Measurements from ENCODE around the gene LINGO1.

LINGO1 gene, protein sequence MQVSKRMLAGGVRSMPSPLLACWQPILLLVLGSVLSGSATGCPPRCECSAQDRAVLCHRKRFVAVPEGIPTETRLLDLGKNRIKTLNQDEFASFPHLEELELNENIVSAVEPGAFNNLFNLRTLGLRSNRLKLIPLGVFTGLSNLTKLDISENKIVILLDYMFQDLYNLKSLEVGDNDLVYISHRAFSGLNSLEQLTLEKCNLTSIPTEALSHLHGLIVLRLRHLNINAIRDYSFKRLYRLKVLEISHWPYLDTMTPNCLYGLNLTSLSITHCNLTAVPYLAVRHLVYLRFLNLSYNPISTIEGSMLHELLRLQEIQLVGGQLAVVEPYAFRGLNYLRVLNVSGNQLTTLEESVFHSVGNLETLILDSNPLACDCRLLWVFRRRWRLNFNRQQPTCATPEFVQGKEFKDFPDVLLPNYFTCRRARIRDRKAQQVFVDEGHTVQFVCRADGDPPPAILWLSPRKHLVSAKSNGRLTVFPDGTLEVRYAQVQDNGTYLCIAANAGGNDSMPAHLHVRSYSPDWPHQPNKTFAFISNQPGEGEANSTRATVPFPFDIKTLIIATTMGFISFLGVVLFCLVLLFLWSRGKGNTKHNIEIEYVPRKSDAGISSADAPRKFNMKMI

DNA sequence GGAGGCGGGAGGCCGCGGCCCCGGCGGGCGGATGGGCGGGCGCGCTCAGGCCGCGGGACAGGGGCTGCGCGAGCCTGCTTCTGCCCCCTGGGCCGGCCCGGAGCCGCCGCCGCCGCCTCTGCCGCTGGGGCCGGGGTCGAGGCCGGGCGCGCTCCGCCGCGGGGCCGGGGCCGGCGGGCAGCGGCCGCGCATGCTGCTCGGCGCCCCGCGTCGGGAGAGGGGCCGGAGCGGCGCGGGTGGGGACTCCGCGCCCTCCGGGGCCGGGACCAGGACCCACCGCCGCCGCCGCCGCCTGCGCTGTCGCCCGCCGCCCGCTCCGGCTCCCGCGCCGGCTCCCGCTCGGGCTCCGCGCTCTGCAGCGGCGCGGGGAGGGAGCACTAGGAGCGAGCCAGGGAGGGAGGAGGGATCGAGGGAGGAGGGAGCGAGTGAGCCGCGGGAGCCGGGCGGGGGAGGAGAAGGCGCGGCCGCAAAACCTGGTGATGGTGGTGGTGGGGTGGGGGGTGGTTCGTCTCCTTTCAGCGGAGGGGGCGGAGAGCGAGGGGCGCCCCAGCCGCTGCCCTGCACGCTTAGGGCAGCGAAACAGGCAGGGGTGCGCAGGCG, at the start of gene LINGO1:
Gene LINGO1, minus strand, starts transcription at position 379 of the 600 bp plus-strand sequence. CDS start 597 bp downstream, outside the sequence.
- no peak for DNase-seq

GRCh38 chr15:77681362-77681761, 48.6 kb upstream of the LINGO1 start:
- DNase-seq: no peak

DNA sequence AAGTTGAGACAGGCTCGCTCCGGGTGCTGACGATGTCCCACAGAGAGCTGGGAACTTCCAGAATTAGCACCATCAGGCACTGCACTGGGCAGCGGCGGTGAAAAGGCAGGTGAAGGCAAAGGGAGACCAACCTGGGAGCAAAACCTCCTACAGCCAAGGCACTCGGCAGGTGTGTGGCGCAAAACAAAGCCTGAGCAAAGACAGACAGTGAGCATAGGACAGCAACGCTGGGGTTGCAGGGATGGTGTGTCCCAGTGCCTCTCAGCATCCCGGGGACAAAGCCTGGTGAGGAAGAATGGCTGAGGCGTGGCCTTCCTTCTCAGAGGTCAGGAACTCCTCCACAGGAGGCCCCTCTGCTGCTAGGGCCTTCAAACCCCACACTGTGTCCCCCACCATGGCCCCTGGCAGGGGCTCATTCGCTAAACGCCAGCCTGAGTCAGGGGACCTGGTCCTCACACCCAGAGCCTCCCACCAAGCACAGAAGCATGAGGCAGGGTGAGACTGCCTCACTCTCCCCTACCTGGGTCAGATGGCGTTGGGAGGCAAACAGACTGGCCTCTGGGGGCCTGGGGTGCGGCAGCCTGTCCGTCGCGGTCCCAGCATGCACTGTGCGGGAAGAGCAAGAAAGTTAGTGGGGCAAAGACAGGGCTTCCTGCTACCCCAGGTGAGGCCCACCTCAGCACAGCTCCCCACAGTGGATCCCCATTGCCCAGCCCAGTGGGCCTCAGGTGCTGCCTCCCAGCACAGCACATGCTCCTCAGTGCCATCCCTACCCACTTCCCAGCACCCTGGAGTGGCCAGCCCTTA, 44.1 kb upstream of the LINGO1 start:
- DNase-seq: no peak

- DNase-seq: no peak
These were observed 43.2 kb upstream of the LINGO1 start for GRCh38 chr15:77675806-77676415.

GRCh38 chr15:77674327-77674726, 41.6 kb upstream of the LINGO1 start:
- no peak for DNase-seq

- no peak for DNase-seq
These were observed 41.2 kb upstream of the LINGO1 start for GRCh38 chr15:77673866-77674265.

DNA sequence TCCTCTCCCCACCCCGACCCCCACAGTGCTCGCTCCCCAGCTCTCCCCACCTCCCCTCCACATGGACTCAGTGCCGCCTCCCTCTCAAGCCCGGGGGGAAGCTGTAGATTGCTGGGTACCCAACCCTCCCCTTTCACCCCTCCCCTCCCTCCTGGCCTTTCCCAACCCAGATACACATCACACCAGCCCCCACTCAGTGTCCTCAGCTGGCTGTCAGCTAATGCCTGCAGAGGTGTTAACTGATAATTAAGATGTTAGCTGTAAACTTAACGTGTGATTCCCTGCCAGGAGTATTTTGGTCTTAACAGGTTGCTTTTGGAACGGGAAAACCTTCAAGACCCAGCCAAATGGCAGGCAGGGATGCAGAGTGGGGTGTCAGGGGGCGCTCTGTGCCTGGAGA, 39.4 kb upstream of the LINGO1 start:
- no peak for DNase-seq

- no peak for DNase-seq
These were observed 38.8 kb upstream of the LINGO1 start for GRCh38 chr15:77671362-77672056.

- no peak for DNase-seq
These were observed 38.0 kb upstream of the LINGO1 start for GRCh38 chr15:77670558-77671361.

DNA sequence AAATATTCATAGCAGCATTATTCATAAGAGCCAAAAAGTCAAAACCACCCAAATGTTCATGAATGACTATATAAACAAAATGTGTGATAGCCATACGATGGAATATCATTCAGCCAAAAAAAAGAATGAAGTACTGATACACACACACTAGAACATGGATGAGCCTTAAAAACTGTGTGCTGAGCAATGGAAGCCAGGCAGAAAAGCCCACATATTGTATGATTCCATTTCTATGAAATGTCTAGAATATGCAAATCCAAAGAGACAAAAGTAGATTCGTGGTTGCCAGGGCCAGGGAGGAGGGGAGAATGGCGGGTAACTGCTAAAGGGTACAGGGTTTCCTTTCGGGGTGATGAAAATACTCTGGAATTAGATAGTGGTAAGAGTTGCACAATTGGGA, 37.2 kb upstream of the LINGO1 start:
- DNase-seq: no peak

- no peak for DNase-seq
These were observed 34.9 kb upstream of the LINGO1 start for GRCh38 chr15:77667338-77668234.

DNA sequence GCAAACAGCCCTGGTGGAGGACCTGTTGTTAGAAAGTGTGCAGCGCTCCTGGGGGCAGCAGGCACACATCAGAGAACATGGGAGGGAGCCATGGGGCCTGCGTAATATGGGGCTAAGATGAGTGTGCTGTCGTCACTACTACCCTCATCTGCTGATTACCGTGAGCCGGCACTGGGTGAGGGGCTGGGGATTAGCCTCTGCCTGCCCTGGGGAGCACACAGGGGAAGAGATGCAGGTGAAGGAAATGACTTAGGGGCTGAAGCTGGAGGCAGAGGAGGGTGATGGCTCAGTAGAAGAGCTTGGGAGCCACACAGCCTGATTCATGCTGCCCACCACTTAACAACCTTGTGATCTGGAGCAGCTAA, 33.6 kb upstream of the LINGO1 start:
- no peak for DNase-seq

DNA sequence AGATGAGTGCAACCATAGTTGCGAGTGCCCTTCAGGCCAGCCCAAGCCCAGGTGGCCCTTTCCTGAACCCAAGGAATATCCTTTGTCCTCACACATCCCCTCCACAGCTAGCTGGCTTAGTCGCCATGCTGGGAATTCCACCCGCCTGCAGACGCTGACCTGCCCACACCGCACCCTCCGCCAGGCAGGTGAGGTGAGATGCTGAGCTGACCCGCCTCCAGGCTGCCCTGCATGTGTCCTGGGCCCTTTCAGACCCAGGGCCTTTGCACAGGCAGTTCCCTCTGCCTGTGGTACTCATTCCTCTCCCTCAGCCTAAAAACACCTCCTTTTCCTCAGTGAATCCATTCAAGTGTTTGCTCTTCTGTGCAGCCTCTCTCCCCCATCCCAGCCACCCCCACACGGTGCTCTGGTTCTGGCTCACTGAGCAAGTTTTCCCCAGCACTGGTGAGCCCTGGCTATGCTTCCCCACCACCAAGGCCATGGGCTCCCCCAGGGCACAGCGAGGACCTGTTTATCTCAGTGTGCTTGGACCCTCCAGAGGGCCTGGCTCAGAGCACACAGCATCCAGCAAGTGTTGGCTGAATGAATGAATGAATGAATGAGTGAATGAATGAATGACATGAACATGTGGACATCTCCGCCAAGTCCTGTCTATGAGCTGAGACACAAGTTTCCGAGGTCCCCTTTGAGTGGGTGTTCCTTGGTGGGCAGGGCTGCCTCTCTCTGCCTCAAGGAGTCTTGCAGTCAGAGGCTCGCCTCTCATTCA, 33.0 kb upstream of the LINGO1 start:
- no peak for DNase-seq

GRCh38 chr15:77664428-77664827, 31.7 kb upstream of the LINGO1 start:
- no peak for DNase-seq

DNA sequence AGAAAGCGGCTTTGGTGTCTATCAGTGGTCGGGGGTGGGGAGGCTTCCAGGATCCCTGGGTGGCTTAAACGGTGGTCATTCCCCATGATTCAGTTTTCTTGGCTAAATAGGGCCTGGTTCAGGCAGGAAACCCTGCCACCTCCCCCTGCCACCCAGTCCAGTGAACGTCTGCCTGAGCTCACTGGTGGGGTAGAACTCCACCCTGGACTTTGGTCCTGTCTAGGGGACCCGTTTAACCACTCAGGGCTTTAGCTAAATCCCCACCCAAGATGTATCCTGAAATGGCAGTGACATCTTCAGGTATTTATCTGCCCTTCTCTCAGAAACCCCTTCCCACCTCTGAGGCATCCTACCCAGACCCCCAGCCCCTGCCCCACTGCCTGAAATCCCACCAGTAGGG, 30.5 kb upstream of the LINGO1 start:
- DNase-seq: no peak

DNA sequence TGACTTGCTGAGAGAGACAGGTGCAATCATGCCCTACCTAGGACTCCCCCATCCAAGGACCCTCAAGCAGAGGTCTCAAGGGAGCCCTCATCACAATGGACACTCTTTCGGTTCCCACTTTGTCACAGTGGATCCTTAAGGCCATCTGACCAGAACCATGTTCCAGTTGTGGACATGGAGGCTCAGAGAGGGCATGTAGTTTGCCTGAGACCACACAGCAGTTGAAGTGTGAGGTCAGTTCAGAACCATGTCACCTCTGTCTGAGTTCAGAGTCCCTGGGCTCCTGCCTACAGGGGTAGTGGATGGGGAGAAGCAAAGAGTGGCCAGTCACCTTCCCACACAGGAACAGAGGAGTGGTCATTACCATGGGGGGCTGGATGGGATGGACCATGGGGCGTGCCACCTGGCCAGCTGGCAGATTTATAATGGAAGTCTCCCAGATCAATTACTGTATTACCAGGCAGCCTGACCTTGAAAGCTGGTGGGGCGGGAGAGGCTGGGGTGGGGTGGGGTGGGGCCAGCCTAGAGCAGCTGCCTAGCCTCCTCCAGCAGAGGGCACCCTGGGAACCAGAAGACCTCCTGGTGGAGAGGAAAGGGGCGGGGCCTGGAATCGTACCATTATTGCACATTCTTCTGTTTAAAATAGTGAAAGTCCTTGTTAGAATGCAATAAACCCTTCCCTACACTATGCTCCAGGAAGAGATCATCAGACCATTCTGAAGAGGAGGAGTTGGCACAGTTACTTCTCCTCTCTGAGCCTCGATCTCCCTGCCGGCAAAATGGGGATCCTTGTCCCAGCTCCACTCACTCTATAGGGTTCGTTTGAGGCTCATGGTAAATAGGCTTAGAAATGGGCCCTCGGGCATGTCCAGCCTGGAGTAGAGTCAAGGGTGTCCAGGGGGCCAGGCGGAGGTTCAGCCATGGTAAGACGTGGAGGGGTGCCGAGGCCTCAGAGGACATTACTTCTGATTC, 26.9 kb upstream of the LINGO1 start:
- DNase-seq: peak; percentile 31

GRCh38 chr15:77658304-77658703, 25.6 kb upstream of the LINGO1 start:
- no peak for DNase-seq

GRCh38 chr15:77657634-77658238, 25.0 kb upstream of the LINGO1 start:
- no peak for DNase-seq
